HL-60 (cell line): ENCODE results near the gene PTH2.

Experiments
- DNase-seq, 2 experiments: peaks; one replicate each; pipeline ENCODE4 v3.0.0-alpha.2; 2010 to 2020; ENCODE audit warnings: low read depth in 1 of 2, low spot score in 1 of 2
- H3K27ac ChIP-seq: fragments of 250-450 bp; sonication (Bioruptor Pico); replicated peaks from 2 replicates; pipeline ENCODE4 v1.5.1; 2020; ENCODE audit warnings: mild to moderate bottlenecking, moderate library complexity
- H3K27me3 ChIP-seq: fragments of 250-450 bp; sonication (Bioruptor Pico); 2 replicates; pipeline ENCODE4 v1.5.1; 2021; ENCODE audit warnings: mild to moderate bottlenecking, moderate library complexity; ENCODE audit not compliant: insufficient read depth, poor library complexity, severe bottlenecking
- H3K4me3 ChIP-seq: replicated peaks from 2 replicates; pipeline ENCODE4 v1.5.1; 2011; ENCODE audit warnings: mild to moderate bottlenecking, control low read depth, low read length; ENCODE audit not compliant: insufficient read depth
- CTCF ChIP-seq: IDR thresholded peaks from one replicate; pipeline ENCODE4 v1.5.1; 2011; ENCODE audit warnings: low read length, control low read depth, inconsistent platforms; ENCODE audit not compliant: insufficient read depth
- GABPA ChIP-seq: IDR thresholded peaks from 2 replicates; pipeline ENCODE4 v1.6.1; 2012; ENCODE audit warnings: low read depth
- POLR2AphosphoS5 ChIP-seq: IDR thresholded peaks from 2 replicates; pipeline ENCODE4 v1.6.1; 2012; ENCODE audit warnings: low read depth
- REST ChIP-seq: IDR thresholded peaks from 2 replicates; pipeline ENCODE4 v1.6.1; 2012; ENCODE audit warnings: low read depth; ENCODE audit not compliant: insufficient replicate concordance
- SPI1 ChIP-seq: IDR thresholded peaks from 2 replicates; pipeline ENCODE4 v1.6.1; 2012; ENCODE audit warnings: low read depth, mild to moderate bottlenecking, borderline replicate concordance

PTH2 gene

GRCh38 chr19:49390929-49391359 lies 32.3 kb downstream of the PTH2 start:
- H3K27ac ChIP-seq = no peak overlapping the region
- DNase-seq = no peak
- no peak overlapping the region for H3K4me3 ChIP-seq
- no peak for TF ChIP-seq SPI1
- H3K27me3 ChIP-seq = peaks cover 3% of the 10 kb centered on the region

GRCh38 chr19:49390131-49390928 lies 32.9 kb downstream of the PTH2 start:
- TF ChIP-seq SPI1 = no peak
- TF ChIP-seq GABPA = no peak
- TF ChIP-seq POLR2AphosphoS5 = no peak
- TF ChIP-seq CTCF = no peak
- no peak for TF ChIP-seq REST
- peaks cover 3% of the 10 kb centered on the region for H3K27me3 ChIP-seq
- no peak for DNase-seq
- no peak overlapping the region for H3K27ac ChIP-seq
- H3K4me3 ChIP-seq = no peak overlapping the region

- no peak for DNase-seq
- H3K27me3 ChIP-seq = peaks cover 3% of the 10 kb centered on the region
- no peak overlapping the region for H3K4me3 ChIP-seq
- no peak overlapping the region for H3K27ac ChIP-seq
- no peak for TF ChIP-seq POLR2AphosphoS5
- TF ChIP-seq GABPA = no peak
- TF ChIP-seq CTCF = no peak
- no peak for TF ChIP-seq SPI1
- TF ChIP-seq REST = no peak
Observed at GRCh38 chr19:49389406-49389805, 33.8 kb downstream of the PTH2 start.

GRCh38 chr19:49387936-49388372 lies 35.3 kb downstream of the PTH2 start, which contains the start of gene KASH5:
Gene KASH5 (plus strand): TSS chr19:49388249. CDS start chr19:49390884, 2,635 bp downstream.
- DNase-seq = no peak
- H3K4me3 ChIP-seq = no peak within 1 kb of the TSS
- no peak within 1 kb of the TSS for H3K27ac ChIP-seq
- H3K27me3 ChIP-seq = peaks cover 3% of the 10 kb centered on the region
- TF ChIP-seq POLR2AphosphoS5 (no peak), REST (no peak), SPI1 (no peak), CTCF (no peak), GABPA (no peak)
